ENCODE results near the gene KRTAP13-3. TPM values are rescaled to one million over a fixed set of nuclear protein-coding genes. Genes with fewer than 3 reads are reported as not detected.

The KRTAP13-3 gene
- total and polyA plus RNA-seq, 9 of the 15 experiments (the other 6 are each of a cell fraction or from before 2014, with no cell fraction given): not detected

- Histone ChIP-seq H3K9me1 (ENCODE audit: control insufficient read depth, insufficient read depth, low read length) (no peaks in the 10 kb centered on the region), H2AFZ (ENCODE audit: low read depth, low read length) (no peak overlapping the region), H3K27me3 (ENCODE audit: control insufficient read depth in 2 of 2, insufficient read depth in 2 of 2, low read length in 2 of 2) (no peaks in the 10 kb centered on the region), H3K36me3 (ENCODE audit: control insufficient read depth, insufficient read depth, low read length) (no peaks in the 10 kb centered on the region), H4K20me1 (replicated peaks; ENCODE audit: control insufficient read depth, insufficient read depth, low read length) (no peaks in the 10 kb centered on the region), H3K9ac (ENCODE audit: insufficient read depth in 1 of 2, low read depth in 2 of 2, low read length in 2 of 2) (no peak overlapping the region), H3K4me1 (replicated peaks in 1 of 2; ENCODE audit: control insufficient read depth in 2 of 2, insufficient read depth in 2 of 2, low read length in 2 of 2) (no peaks in the 10 kb centered on the region), H3K79me2 (ENCODE audit: control insufficient read depth, insufficient read depth, low read length) (no peaks in the 10 kb centered on the region), H3K27ac (ENCODE audit: extremely low read depth, low read depth, low read length) (no peak overlapping the region), H3K4me3 (no peak overlapping the region), H3K9me3 (replicated peaks; ENCODE audit: control insufficient read depth, insufficient read depth, low read depth, low read length) (no peaks in the 10 kb centered on the region), H3K4me2 (ENCODE audit: insufficient read depth, low read length) (no peak overlapping the region)
- POLR2A ChIA-PET: no interaction called here
- intact Hi-C loops (cut with micrococcal nuclease): no loop called here
- FAIRE-seq (no peak), ATAC-seq (no peak), DNase-seq (ENCODE audit: extremely low read depth in 1 of 4, low spot score in 3 of 4) (no peak)
- TF ChIP-seq ZBTB1 (CRISPR knock-in tag; IDR thresholded peaks at IDR 0.05; ENCODE audit: borderline replicate concordance, low read depth) (no peak), ZNF644 (tag; IDR thresholded peaks at IDR 0.05; ENCODE audit: low read depth) (no peak), ZNF445 (CRISPR knock-in tag; IDR thresholded peaks at IDR 0.05; ENCODE audit: low read depth) (no peak), TCF15 (CRISPR knock-in tag; IDR thresholded peaks at IDR 0.05) (no peak), SIN3B (IDR thresholded peaks at IDR 0.05; ENCODE audit: low read depth) (no peak)
- CTCF ChIA-PET (ENCODE audit: low intra/inter-chr PET ratio): no interaction called here
- in situ Hi-C loops (cut with MboI): no loop called here
- no TSS peak for BruUV-seq (replicated peaks)
- under 1% methylated on average over 6 of the region's 6 CpGs for WGBS (ENCODE audit: insufficient coverage, low coverage, missing lambda C conversion rate)
These were observed 43.4 kb upstream of the KRTAP13-3 start for GRCh38 chr21:30468900-30469714.
